HG02970 (cell line): ENCODE data around the gene SIPA1L2.

Experiments used
- ATAC-seq: cut with Tn5 transposase; IDR thresholded peaks from one replicate; pipeline ENCODE4 v1.9.1; 2021; ENCODE audit warnings: mild to moderate bottlenecking, moderate library complexity, moderate number of reproducible peaks; ENCODE audit not compliant: unreplicated experiment, low FRiP score

SIPA1L2 gene

DNA sequence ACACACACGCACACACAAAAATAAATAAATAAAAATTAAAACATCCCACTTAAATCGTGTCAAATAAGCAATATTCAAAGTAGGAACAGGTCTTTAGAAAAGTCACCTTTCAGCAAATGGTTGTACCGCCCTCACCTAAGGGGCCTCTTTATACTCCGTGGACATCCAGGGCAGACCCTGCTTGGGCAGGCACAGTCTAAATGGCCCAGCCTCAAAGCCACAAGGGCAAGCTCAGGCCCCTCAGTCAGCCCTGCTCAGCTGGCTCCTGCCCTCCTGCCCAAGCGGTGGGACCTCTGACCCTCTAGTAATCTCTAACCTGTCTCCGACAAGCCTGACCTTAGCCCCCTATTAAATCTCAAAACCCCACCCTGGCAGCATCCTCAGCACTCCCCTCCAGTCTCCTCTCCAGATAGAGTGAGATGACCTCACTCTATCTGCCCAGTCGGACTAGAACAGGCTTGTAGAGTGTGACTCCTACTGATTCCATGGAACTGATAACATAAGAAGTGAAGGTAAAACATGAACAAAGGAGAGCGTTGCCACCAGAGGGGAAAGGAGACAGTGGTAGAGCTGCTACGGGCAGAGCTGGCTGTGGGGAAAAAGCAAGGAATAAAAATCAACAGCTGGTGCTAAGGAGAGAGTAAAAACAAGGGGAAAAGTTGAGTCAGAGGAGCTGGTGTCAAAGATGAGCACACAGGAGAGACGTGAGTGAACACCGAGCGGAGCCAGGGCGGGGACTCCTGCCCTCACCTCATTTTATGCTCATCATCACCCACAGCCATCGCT lies 36.0 kb downstream of the SIPA1L2 start:
- ATAC-seq: no peak

- no peak for ATAC-seq
Measured at GRCh38 chr1:232591344-232591743, 38.6 kb downstream of the SIPA1L2 start.

DNA sequence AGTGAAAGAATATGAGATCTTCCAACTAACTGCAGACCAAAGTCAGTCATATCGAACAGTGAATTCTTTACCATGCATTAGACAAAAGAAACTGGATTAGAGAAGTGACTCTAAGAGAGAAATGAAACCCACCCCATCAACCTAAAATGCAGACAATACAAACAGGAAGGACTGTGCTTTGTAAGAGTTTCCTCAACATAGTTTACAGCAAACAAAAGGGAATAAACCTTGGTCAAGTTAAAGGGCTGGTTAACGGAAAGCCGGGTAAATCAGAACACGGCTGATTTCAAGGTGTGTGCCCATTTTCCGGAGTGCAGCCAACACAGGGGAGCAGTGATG lies 39.2 kb downstream of the SIPA1L2 start:
- no peak for ATAC-seq

DNA sequence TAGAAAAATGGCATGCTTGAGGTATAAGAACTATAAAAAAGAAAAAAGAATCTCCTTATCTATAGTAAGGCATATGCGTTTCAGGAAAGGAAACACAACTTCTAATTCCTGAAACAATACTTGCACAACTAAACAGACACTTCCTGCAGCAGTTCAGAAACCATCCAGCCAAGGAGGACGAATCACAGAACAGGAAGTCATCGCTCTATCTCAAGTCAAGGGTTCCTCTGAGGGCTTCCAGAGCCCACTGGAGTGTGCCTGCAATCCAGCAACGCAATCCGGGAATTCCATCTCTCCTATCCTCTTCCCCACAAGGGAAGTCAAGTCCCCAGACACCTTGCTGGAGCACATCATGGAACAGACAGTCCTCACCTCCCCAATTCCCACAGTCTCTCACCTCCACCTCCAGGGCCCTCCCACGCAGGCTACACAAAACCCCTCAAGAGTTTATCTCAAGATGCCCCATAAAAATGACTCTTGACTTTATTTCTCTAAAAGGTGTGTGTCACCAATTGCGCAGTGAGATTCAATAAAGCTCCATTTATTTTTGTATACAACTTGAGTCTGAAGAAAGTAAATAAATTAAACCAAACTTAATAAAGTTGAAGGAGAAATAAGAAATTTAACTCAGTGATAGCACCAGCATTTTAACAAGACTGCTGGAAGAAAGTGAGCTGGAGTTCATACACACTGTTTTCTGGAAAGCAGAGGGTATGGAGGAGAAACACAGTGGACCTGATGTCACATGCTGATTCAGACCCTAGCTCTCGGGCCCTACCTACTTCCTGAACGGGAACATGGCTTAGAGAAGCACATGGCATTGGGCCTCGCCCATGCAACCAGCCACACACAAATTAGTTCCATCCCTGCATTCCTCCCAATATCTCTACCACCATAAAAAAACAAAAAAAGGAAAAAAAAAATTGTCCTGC lies 39.9 kb downstream of the SIPA1L2 start:
- no peak for ATAC-seq

DNA sequence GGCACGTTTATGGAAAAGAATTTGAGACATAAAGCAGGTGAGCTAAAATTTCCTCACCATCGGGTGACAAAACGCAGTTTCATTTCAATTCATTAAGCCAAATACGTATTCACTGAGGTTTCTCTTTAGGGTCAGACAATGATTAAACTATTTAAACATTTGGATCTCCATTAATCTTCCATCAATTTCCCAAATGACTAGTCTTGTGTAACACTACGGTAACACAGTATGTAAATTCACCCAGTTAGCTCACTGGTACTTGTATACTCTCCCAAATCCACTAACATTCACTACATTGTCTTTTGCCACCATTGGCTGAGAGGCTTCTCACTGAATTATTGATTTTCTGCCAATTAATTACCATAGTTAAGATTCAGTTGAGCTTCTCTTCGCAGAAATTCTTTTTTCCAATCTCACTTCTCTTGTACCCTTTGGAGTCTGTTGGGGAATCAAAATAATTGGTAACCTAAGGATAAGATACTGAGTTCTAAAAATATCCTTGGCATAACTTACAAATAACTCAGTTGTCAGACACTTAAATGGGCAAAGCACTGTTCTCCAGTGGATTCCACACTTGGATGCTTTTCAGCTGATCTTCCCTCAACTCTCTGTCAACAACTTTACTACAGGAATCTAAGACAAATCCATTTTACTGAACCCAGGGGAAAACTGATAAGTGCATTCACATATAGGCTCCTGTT lies 40.7 kb downstream of the SIPA1L2 start:
- ATAC-seq: no peak

- ATAC-seq: no peak
Measured at GRCh38 chr1:232587141-232588008, 42.6 kb downstream of the SIPA1L2 start.

DNA sequence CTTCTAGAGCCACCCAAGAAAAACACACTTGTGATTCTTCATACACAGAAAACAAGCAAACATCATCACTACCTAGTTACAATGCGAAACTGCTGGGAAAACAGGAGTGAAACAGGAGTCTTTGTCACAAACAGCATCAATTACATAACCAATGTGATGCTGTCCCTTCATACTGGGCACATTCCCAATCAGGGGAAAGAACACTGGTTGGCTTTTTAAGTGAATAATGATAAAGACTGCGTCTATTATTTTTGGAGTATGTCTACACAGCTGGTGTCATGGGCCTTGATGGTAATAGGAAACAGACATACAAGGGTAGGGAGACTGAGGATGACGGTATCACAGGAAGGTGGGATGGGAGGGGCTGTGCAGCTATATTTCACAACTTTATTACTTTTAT lies 43.3 kb downstream of the SIPA1L2 start:
- no peak for ATAC-seq

DNA sequence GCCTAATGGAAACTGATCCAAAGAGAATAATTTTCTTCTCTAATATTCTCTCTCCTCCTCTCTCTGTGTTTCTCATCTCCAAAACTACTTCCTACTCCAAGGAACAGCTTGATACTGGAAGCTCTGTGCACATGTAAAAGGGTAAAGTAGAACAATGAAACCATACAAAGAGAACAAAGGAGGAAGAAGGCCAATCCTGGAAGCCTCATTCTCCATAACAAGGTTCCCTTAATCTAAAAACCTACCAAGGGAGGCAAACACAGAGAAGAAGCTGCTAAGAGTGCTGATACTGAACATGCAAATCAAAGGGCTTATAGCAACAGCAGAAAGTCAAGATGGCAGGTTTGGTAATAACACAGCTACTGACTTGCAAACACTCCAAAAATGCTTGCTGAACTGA lies 44.4 kb downstream of the SIPA1L2 start:
- no peak for ATAC-seq

DNA sequence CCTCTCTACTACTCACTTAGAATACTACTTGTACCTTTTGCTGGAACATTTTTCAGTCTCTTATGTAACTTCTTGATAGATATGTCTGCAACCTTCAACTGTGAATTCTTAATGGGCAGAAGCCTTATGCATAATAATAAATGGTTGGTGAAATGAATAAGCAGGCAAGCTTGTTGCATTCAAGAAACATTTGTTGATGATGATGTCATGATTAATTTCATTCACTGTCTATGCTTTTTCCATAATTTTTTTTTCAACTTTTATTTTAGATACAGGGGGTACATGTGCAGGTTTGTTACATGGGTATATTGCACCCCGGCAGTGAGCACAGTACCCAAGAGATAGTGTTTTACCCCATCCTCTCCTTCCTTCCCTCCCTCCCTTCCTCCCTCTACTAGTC lies 48.0 kb downstream of the SIPA1L2 start:
- no peak for ATAC-seq
